Thymus (tissue), 11 donors: ENCODE measurements around the gene KNG1. TPM values are rescaled to one million over a fixed set of nuclear protein-coding genes. Genes with fewer than 3 reads are reported as not detected.

Experiments
- DNase-seq, 9 donors: peaks; one replicate each; pipeline ENCODE4 v3.0.0-alpha.2; 2013; ENCODE audit warnings: low spot score in 9 of 9, low read depth in 6 of 9, missing footprints in 1 of 9
- H3K27ac ChIP-seq, 2 donors: one replicate each; pipeline ENCODE4 v1.5.1; 2013; ENCODE audit warnings: control low read depth in 1 of 2, low read depth in 1 of 2, low read length in 1 of 2, mild to moderate bottlenecking in 1 of 2, moderate library complexity in 1 of 2
- H3K27me3 ChIP-seq, 2 donors: one replicate each; pipeline ENCODE4 v1.5.1; 2013; ENCODE audit warnings: low read length in 1 of 2; ENCODE audit not compliant: control insufficient read depth in 2 of 2, insufficient read depth in 1 of 2
- H3K36me3 ChIP-seq, 2 donors: one replicate each; pipeline ENCODE4 v1.5.1; 2013; ENCODE audit warnings: low read length in 1 of 2, mild to moderate bottlenecking in 1 of 2, moderate library complexity in 1 of 2; ENCODE audit not compliant: control insufficient read depth in 2 of 2, insufficient read depth in 2 of 2
- H3K4me1 ChIP-seq, 2 donors: one replicate each; pipeline ENCODE4 v1.5.1; 2013; ENCODE audit warnings: low read length in 2 of 2; ENCODE audit not compliant: control insufficient read depth in 2 of 2, insufficient read depth in 2 of 2
- H3K4me3 ChIP-seq, 2 donors: one replicate each; pipeline ENCODE4 v1.5.1; 2013; ENCODE audit warnings: low read length in 2 of 2, control low read depth in 1 of 2, mild to moderate bottlenecking in 1 of 2
- H3K9me3 ChIP-seq, 2 donors: one replicate each; pipeline ENCODE4 v1.5.1; 2013; ENCODE audit warnings: low read length in 1 of 2, mild to moderate bottlenecking in 1 of 2; ENCODE audit not compliant: control insufficient read depth in 2 of 2, insufficient read depth in 1 of 2
- WGBS: extraction: QIAGEN DNeasy Blood & Tissue Kit; methylation state at CpG from one replicate; pipeline ENCODE4 v1.1.7; 2013; 5-methylcytosine and 5-hydroxymethylcytosine counted together
- polyA plus RNA-seq: library from polyadenylated mRNA; stranded (reverse); fragments of 200-250 nt; gene quantifications from one replicate; pipeline ENCODE4 v1.2.3, GENCODE V29; 2013
- total RNA-seq: library from RNA; stranded (reverse); fragments of 120-200 nt; gene quantifications from one replicate; pipeline ENCODE4 v1.2.4, GENCODE V29; 2013
- donor health status: healthy.

The KNG1 gene
- total and polyA plus RNA-seq, 2 donors, result 0.14 to 0.30 TPM

DNA sequence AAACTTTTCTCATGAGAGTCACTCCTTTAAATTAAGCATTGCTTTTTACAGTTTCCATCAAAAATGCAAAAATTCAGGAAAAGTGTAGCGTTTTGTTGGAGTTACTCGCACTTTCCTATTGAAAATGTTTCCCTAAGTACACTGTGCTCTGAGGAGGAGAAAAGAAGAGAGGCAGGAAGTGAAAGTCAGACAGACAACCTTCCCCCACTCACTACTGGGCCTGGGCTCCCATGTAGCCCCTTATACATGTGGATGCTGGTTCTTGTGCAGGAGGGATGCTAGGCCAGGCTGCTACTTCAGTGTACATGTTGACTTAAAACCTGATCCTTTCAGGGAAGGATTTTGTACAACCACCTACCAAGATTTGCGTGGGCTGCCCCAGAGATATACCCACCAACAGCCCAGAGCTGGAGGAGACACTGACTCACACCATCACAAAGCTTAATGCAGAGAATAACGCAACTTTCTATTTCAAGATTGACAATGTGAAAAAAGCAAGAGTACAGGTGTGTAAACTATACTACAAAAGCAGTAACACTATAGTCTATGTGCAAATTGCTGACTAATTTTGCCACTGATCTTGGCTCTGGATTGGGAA lies 15.1 kb downstream of the KNG1 start:
- H3K4me1 ChIP-seq, result no peaks in the 10 kb centered on the region
- H3K27ac ChIP-seq, result no peak overlapping the region
- H3K9me3 ChIP-seq, result no peaks in the 10 kb centered on the region
- no peak overlapping the region for H3K4me3 ChIP-seq
- no peak for DNase-seq
- no peaks in the 10 kb centered on the region for H3K36me3 ChIP-seq
- no peaks in the 10 kb centered on the region for H3K27me3 ChIP-seq
- WGBS, result 96% methylated on average over 4 of the region's 4 CpGs

DNA sequence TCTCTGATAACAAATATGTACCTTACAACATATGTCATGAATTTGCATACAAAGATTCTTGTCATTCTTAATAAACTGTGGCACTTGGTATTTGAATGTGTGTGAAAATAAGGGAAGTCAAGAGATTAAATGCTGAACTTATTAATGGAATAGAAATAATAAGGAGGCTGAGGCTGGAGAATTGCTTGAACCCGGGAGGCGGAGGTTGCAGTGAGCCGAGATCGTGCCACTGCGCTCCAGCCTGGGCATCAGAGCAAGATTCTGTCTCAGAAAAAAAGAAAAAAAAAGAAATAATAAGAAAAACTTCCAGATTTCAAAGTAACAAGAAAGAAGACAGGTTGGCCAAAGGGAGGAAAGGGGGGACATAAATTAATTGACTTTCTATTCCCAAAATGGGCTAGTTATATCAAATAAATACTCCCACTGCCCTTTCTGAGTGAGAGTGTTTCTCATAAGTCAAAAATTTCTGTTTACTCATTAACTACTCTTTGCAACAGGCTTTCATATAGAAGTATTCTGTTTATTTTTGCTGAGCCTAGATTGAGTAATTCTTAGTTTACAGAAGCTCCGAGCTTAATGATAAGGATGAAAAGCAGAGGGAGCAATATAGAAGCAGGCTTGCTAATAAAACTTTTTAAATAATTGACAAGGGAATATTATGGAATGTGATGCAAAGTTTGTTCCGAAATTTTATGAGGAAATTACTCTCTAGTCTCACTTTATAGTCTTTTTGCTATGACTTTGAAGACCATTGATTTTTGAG lies 25.6 kb downstream of the KNG1 start:
- Histone ChIP-seq H3K27ac (no peak overlapping the region), H3K4me3 (no peak overlapping the region), H3K4me1 (peaks cover 0 to 3% of the 10 kb centered on the region in 2 donors), H3K9me3 (no peaks in the 10 kb centered on the region), H3K36me3 (no peaks in the 10 kb centered on the region), H3K27me3 (no peaks in the 10 kb centered on the region)
- WGBS, result 90% methylated on average over 7 of the region's 7 CpGs
- DNase-seq, result no peak

DNA sequence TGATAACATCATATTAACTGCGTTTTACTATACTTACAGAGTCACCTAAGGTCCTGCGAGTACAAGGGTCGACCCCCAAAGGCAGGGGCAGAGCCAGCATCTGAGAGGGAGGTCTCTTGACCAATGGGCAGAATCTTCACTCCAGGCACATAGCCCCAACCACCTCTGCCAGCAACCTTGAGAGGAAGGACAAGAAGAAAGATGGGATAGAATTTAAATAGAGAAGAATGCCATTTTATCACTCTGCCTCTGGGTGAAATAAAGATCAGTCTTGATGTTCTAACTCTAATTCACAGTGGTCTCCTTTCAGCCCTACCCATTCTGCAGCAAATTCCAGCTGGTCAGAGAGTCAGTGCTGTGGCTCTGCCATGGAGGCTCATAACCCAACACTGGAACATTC lies 26.5 kb downstream of the KNG1 start:
- 90% methylated on average over 3 of the region's 3 CpGs for WGBS
- Histone ChIP-seq H3K4me3 (no peak overlapping the region), H3K27me3 (no peaks in the 10 kb centered on the region), H3K36me3 (no peaks in the 10 kb centered on the region), H3K27ac (no peak overlapping the region), H3K9me3 (no peaks in the 10 kb centered on the region), H3K4me1 (peaks cover 0 to 3% of the 10 kb centered on the region in 2 donors)
- no peak for DNase-seq

GRCh38 chr3:186746008-186746407 lies 28.8 kb downstream of the KNG1 start:
- Histone ChIP-seq H3K4me3 (no peak overlapping the region), H3K9me3 (no peaks in the 10 kb centered on the region), H3K27ac (no peak overlapping the region), H3K4me1 (peaks cover 0 to 3% of the 10 kb centered on the region in 2 donors), H3K27me3 (no peaks in the 10 kb centered on the region), H3K36me3 (no peaks in the 10 kb centered on the region)
- WGBS, result 27% methylated on average over 10 of the region's 10 CpGs
- peak in 7 of 9 donors; percentile 2 to 54 (median 11) for DNase-seq

DNA sequence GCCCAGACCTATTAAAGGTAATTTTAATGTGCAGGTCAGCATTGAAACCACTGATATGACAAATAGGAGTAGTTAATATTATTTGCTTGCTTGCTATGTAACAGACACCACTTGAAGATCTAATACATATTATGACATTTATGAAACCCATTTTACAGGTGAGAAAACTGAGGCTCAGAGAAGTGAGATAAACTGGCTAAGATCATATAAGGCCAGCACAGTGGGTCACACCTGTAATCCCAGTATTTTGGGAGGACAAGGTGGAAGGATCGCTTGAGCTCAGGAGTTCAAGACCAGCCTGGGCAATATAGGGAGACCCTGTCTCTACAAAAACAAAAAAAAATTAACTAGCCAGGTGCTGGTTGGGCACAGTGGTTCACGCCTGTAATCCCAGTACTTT lies 33.2 kb downstream of the KNG1 start:
- Histone ChIP-seq H3K27me3 (no peaks in the 10 kb centered on the region), H3K9me3 (no peaks in the 10 kb centered on the region), H3K36me3 (no peaks in the 10 kb centered on the region), H3K4me1 (peaks cover 0 to 3% of the 10 kb centered on the region in 2 donors), H3K4me3 (no peak overlapping the region), H3K27ac (no peak overlapping the region)
- no peak for DNase-seq
- WGBS, result over 99% methylated on average over 2 of the region's 2 CpGs

DNA sequence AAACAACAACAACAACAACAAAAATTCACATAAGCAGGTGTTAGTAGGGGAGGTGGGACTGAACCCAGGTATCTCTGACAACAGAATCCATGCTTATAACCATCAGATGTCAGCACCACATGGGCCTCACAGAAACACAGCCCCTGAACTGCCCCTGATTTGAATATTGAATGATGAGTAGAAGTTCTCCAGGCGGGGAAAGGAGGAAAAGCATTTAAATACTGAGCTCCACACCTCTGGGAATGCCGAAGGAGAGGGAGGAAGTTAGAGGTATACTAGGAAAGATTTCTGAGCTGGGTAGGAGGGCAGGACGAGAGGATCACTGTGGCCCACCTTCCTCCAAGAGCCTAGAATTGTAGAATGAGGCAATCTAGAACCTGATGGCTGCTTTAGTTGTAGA lies 34.3 kb downstream of the KNG1 start:
- DNase-seq, result no peak
- no peak overlapping the region for H3K4me3 ChIP-seq
- no peaks in the 10 kb centered on the region for H3K9me3 ChIP-seq
- H3K27me3 ChIP-seq, result no peaks in the 10 kb centered on the region
- H3K36me3 ChIP-seq, result no peaks in the 10 kb centered on the region
- H3K27ac ChIP-seq, result no peak overlapping the region
- no peaks in the 10 kb centered on the region for H3K4me1 ChIP-seq
- WGBS, result 93% methylated on average over 3 of the region's 3 CpGs

GRCh38 chr3:186754006-186754405 lies 36.8 kb downstream of the KNG1 start:
- DNase-seq, result no peak
- no peak overlapping the region for H3K27ac ChIP-seq
- no peaks in the 10 kb centered on the region for H3K9me3 ChIP-seq
- H3K4me1 ChIP-seq, result no peaks in the 10 kb centered on the region
- WGBS, result 85% methylated on average over 7 of the region's 7 CpGs
- no peaks in the 10 kb centered on the region for H3K27me3 ChIP-seq
- no peaks in the 10 kb centered on the region for H3K36me3 ChIP-seq
- no peak overlapping the region for H3K4me3 ChIP-seq

DNA sequence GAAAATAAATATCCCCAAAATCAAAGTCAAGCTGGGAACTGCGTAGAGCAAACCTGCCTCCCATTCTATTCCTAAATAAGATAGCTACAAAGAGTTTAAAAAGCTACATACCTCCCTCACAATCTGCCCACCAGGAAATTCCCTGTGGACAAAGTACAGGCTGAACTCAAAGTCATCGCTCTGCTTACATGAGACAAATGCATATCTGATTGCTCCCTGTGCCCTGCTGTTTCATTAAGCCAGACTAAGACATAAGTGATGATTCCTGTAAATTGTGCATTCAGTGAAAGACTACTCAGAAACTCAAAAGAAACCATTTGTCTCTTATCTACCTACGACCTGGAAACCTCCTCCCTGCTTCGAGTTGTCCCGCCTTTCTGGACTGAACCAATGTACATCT lies 37.7 kb downstream of the KNG1 start:
- no peaks in the 10 kb centered on the region for H3K27me3 ChIP-seq
- H3K4me3 ChIP-seq, result no peak overlapping the region
- no peak for DNase-seq
- no peaks in the 10 kb centered on the region for H3K4me1 ChIP-seq
- H3K9me3 ChIP-seq, result no peaks in the 10 kb centered on the region
- 97% methylated on average over 5 of the region's 5 CpGs for WGBS
- H3K27ac ChIP-seq, result no peak overlapping the region
- no peaks in the 10 kb centered on the region for H3K36me3 ChIP-seq

GRCh38 chr3:186757214-186757613 lies 40.1 kb downstream of the KNG1 start:
- 93% methylated on average over 8 of the region's 8 CpGs for WGBS
- Histone ChIP-seq H3K4me1 (no peaks in the 10 kb centered on the region), H3K36me3 (no peaks in the 10 kb centered on the region), H3K27ac (no peak overlapping the region), H3K9me3 (no peaks in the 10 kb centered on the region), H3K4me3 (no peak overlapping the region), H3K27me3 (no peaks in the 10 kb centered on the region)
- DNase-seq, result no peak
